Stimulated activated CD8-positive, alpha-beta memory T cell treated with anti-CD3 and anti-CD28 coated beads, Interleukin-12 subunit alpha, Interleukin-12 subunit beta, amount 100 ng/mL, for 1 hour (primary cell): ENCODE data around the gene CCNB1IP1.
"Not testable (repeated sequence)": the region's sequence is repeated elsewhere in the genome, so short reads cannot be mapped to it uniquely, and the experiment has no call there.

Experiments
- DNase-seq: peaks from one replicate; pipeline ENCODE4 v3.0.0-alpha.2; 2020; ENCODE audit warnings: low read depth

The CCNB1IP1 gene

GRCh38 chr14:20332788-20333493, at the start of gene CCNB1IP1:
Gene CCNB1IP1, minus strand, starts transcription at chr14:20333279. Its CDS starts 16,756 bp downstream, at chr14:20316523.
- peak; percentile 28 for DNase-seq

- no peak for DNase-seq
Observed at GRCh38 chr14:20382526-20382925, 49.4 kb upstream of the CCNB1IP1 start.

GRCh38 chr14:20381341-20381740, 48.3 kb upstream of the CCNB1IP1 start:
- no peak for DNase-seq

- DNase-seq = no peak
Observed at GRCh38 chr14:20380681-20381080, 47.6 kb upstream of the CCNB1IP1 start.

- DNase-seq = no peak
Observed at GRCh38 chr14:20379743-20380142, 46.7 kb upstream of the CCNB1IP1 start.

GRCh38 chr14:20377171-20377570, 44.1 kb upstream of the CCNB1IP1 start:
- DNase-seq = no peak

- no peak for DNase-seq
Observed at GRCh38 chr14:20376071-20376588, 43.1 kb upstream of the CCNB1IP1 start.

GRCh38 chr14:20375471-20375870, 42.4 kb upstream of the CCNB1IP1 start:
- no peak for DNase-seq

GRCh38 chr14:20372796-20373195, 39.7 kb upstream of the CCNB1IP1 start:
- DNase-seq = no peak

- DNase-seq = no peak
Observed at GRCh38 chr14:20365928-20366327, 32.8 kb upstream of the CCNB1IP1 start.

- not testable (repeated sequence) for DNase-seq
Observed at GRCh38 chr14:20358474-20358873, 25.4 kb upstream of the CCNB1IP1 start.

- DNase-seq = no peak
Observed at GRCh38 chr14:20356422-20356821, 23.3 kb upstream of the CCNB1IP1 start.

GRCh38 chr14:20350860-20351259, 17.8 kb upstream of the CCNB1IP1 start:
- DNase-seq = no peak

- DNase-seq = no peak
Observed at GRCh38 chr14:20350282-20350681, 17.2 kb upstream of the CCNB1IP1 start.

- no peak for DNase-seq
Observed at GRCh38 chr14:20347747-20348146, 14.7 kb upstream of the CCNB1IP1 start.

GRCh38 chr14:20346713-20347112, 13.6 kb upstream of the CCNB1IP1 start:
- no peak for DNase-seq

- DNase-seq = no peak
Observed at GRCh38 chr14:20345366-20345765, 12.3 kb upstream of the CCNB1IP1 start.

GRCh38 chr14:20343862-20344220, 10.8 kb upstream of the CCNB1IP1 start:
- DNase-seq = no peak

- DNase-seq = peak; percentile 81
Observed at GRCh38 chr14:20343092-20343861, 10.2 kb upstream of the CCNB1IP1 start, which contains the start of gene PARP2. Gene PARP2, plus strand, starts transcription at chr14:20343635. Its CDS starts 7 bp downstream, at chr14:20343642.

GRCh38 chr14:20341646-20342045, 8.6 kb upstream of the CCNB1IP1 start:
- DNase-seq = no peak

- DNase-seq = not testable (repeated sequence)
Observed at GRCh38 chr14:20341032-20341431, 8.0 kb upstream of the CCNB1IP1 start.

- DNase-seq = no peak
Observed at GRCh38 chr14:20334017-20334416, 938 bp upstream of the CCNB1IP1 start.

- no peak for DNase-seq
Observed at GRCh38 chr14:20333494-20333841, 389 bp upstream of the CCNB1IP1 start.
